ENCODE measurements around the gene RAB25.
A peak's percentile ranks its signal among the peaks of the same experiment; 100 is the strongest.
"Not testable (repeated sequence)": the region's sequence is repeated elsewhere in the genome, so short reads cannot be mapped to it uniquely, and the experiment has no call there.

Gene RAB25

GRCh38 chr1:156102633-156103511, 41.9 kb downstream of the RAB25 start:
- peak; percentile 73 for DNase-seq (ENCODE audit: low read depth)

GRCh38 chr1:156103521-156103947, 42.6 kb downstream of the RAB25 start:
- peak; percentile 95 for DNase-seq (ENCODE audit: low read depth)

GRCh38 chr1:156104065-156104810, 43.3 kb downstream of the RAB25 start:
- DNase-seq (ENCODE audit: low read depth) = peak; percentile 99

GRCh38 chr1:156104861-156105832, 44.2 kb downstream of the RAB25 start:
- DNase-seq (ENCODE audit: low read depth) = peak; percentile 92

- DNase-seq (ENCODE audit: low read depth) = peak; percentile 31
Measured at GRCh38 chr1:156106624-156107488, 45.9 kb downstream of the RAB25 start.

DNA sequence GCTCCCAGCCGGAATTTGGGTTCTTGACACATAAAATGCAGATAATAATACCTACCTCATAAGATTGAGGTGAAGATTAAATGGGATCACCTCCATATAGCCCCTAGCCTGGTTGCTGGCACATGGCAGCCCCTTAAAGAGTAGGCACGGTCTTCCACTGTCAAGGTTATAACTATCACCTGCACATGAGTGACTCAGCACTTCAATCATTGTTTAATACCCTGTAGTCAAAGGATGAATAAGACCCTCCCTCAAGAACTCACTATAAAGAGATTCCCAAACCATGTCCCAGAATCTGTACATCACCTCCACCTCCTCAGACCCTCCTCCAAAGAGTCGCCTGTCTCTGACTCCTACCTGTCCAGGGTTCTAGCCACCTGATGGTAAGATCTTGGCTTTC, 47.1 kb downstream of the RAB25 start:
- DNase-seq (ENCODE audit: low read depth) = no peak

DNA sequence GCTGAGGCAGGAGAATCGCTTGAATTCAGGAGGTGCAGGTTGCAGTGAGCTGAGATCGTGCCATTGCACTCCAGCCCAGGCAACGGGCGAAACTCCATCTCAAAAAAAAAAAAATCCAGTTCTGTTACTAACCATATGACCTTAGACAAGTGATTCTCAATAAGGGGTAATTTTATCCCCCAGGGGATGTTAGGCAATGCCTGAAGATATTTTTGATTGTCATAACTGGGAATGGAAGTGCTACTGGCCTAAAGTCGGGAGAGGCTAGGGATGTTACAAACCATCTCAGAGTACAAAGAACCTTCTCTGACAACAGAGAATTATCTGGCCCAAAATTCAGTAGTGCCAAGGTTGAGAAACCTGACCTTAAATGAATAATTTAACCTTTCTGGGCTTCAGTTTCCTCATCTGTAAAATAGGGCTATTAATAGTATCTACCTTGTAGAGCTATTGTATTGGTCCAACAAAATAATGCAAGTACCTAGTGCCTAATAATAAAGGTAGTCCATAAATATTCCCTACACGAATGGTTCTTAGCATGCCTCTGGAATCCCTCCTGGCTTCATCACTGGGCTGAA, 47.8 kb downstream of the RAB25 start:
- peak; percentile 91 for DNase-seq (ENCODE audit: low read depth)

DNA sequence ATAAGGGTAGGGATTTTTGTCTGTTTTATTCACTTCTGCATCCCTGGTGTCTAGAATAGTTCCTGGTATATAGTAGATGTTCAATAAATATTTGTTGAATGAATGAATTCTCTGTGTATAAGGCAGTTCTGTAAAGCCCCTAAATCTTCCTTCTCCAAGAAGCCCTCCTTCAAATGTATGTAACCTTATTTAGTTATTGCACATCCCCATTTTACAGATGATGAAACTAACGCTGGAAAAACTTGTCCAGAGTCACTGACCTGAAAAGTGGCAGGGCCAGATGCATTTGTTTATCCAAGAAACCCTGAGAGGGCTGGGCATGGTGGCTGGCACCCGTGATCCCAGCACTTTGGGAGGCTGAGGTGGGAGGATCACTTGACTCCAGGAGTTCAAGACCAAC, 49.3 kb downstream of the RAB25 start:
- DNase-seq (ENCODE audit: low read depth) = no peak

GRCh38 chr1:156111355-156111962, 50.5 kb downstream of the RAB25 start:
- no peak for DNase-seq (ENCODE audit: low read depth)

DNA sequence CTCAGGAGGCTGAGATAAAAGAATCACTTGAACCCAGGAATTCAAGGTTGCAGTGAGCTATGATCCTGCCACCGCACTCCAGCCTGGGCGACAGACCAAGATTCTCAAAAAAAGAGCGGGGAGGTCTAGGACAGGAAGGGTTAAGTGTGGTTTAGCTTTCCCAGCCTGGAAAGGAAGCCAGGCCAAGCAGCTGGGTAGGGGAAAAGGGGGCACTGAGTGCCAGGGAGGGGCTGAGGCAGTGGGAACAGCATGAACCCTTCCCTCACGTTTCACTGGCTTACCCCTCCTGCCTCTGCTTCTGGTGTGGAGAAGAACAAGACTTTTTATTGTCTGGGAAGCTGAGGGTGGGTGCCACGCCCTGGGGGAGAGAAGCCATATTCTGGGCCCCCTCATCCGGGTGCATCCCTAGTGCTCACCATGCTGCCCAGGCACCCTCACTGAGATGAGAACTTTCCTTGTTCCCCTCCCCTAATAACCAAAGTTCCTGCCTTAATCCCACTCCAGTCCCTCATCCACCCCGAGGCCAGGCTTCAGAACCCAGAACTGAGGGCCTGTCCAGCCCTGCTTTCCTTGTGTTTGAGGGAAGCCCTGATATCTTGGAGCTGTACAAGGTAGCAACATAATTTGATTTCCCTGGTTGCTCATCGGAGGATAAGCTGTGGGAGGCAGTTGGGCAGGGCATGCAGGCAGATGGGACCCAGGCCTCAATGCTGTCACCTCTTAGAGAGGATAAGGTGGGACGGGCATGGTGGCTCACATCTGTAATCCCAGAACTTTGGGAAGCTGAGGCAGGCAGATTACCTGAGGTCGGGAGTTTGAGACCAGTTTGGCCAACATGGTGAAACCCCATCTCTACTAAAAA, 51.5 kb downstream of the RAB25 start:
- no peak for DNase-seq (ENCODE audit: low read depth)

GRCh38 chr1:156113282-156113950, 52.5 kb downstream of the RAB25 start:
- peak; percentile 76 for DNase-seq (ENCODE audit: low read depth)

DNA sequence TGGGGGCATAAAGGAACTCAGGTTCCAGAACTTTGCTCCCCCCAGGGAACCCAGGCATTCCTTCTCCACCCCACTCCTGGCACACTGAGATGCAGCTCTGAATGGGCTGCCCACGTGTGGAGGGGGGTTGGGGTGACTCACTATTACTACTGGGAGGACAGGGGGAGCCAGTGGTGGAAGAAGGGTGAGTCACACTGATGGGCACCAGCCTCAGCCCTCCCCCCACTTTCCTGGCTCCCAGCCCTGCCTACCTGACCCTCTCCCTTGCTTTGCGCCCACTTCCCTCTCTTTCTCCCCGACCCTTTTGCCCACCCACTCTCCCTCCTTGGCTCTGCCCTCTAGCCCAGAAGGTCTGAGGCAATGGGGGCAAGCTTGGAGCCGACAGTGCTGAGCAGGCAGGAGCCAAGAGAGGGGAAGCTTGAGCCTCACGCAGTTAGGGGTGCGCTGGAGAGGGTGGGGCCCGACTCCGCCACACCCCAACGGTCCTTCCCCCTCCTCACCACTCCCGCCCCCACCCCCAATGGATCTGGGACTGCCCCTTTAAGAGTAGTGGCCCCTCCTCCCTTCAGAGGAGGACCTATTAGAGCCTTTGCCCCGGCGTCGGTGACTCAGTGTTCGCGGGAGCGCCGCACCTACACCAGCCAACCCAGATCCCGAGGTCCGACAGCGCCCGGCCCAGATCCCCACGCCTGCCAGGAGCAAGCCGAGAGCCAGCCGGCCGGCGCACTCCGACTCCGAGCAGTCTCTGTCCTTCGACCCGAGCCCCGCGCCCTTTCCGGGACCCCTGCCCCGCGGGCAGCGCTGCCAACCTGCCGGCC, 53.4 kb downstream of the RAB25 start, which contains the start of gene LMNA:
Gene LMNA, plus strand, starts transcription at position 611 of the 818 bp plus-strand sequence. CDS start 208 bp downstream, outside the sequence.
- DNase-seq (ENCODE audit: low read depth) = peak; percentile 99

GRCh38 chr1:156114919-156115513, 54.1 kb downstream of the RAB25 start:
- no peak for DNase-seq (ENCODE audit: low read depth)

DNA sequence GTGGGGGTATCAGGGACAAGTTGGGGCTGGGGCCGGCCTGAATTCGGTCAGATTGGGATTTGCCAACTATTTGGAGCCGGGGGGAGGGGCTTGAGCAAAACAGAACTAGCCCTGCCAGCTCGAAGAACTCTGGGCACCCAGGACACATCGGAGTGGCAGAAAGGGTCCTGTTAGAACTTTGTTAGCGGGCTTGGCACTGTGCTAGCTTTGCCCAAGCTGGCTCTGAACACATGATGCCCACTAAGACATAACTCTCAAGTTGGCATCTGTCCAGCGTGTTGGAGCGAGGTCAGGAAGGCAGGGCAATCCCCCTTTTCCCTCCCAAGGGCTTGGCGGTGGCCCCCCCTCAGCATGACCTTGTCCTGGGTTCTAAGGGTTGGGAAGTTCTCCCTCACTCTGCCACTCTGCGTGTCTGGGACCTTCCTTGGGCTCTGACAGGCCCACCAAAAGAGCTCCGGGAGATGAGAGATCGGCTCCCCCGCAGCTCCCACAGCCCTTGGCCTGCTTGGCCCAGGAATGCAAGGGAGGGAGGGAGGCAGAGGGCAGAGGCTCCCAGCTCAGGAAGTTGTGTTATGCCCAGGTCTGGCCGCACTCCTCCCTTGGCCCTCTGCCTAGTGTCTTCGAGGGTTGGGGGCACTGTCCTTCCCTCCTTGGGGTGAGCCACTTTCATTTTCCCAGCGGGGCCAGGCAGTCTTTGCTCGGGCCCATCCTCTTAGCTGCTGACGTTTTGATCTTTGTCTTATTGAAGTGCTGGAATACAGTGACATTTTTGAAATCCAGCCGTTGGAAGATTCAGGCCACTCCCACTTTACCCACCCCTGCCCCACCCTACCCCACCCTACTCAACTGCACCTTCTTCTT, 54.8 kb downstream of the RAB25 start:
- DNase-seq (ENCODE audit: low read depth) = peak; percentile 78

DNA sequence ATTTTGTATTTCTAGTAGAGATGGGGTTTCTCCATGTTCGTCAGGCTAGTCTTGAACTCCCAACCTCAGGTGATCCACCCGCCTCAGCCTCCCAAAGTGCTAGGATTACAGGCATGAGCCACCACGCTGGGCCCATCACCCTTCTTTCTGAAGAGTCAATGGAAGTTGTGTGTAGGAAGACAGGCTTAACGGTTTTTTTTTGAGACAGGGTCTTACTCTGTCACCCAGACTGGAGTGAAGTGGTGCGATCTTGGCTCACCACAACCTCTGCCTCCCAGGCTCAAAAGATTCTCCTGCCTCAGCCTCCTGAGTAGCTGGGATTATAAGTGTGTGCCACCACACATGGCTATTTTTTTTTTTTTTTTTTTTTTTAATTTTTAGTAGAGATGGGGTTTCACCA, 55.8 kb downstream of the RAB25 start:
- not testable (repeated sequence) for DNase-seq (ENCODE audit: low read depth)

Data from fibroblast of gingiva (primary cell).